ENCODE results near the gene ATP5PF.

Gene ATP5PF

DNA sequence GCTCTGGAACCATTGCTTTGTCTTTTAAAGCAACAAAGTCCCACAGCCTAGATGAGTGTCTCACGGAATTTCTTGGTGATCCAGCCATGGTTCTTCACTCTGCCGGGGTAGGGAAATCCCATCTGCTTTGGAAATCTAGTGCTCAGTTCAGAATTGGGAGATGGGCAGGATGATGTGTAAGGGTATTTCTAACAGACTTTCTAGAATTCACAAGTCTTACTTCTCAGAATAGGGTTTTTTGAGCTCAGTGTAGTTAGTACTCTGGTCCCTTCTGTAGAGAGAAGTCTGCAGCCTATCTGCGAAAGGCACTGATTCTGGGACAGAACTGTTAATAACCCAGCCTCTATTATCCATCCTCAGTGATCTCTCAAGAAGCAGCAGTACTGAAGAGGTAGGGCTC, 25.4 kb upstream of the ATP5PF start:
- Histone ChIP-seq H3K4me1 (ENCODE audit: insufficient read depth, insufficient read length) (no peaks in the 10 kb centered on the region), H3K4me3 (ENCODE audit: insufficient read length, low read depth) (no peak overlapping the region), H3K27me3 (ENCODE audit: insufficient read depth, insufficient read length) (no peaks in the 10 kb centered on the region), H3K36me3 (ENCODE audit: insufficient read depth, insufficient read length, low read length) (peaks cover 74% of the 10 kb centered on the region), H3K9ac (ENCODE audit: insufficient read length, low read depth) (no peak overlapping the region), H3K9me3 (ENCODE audit: insufficient read depth, low read length) (no peaks in the 10 kb centered on the region)
- no peak for TF ChIP-seq ZNF274 (IDR thresholded peaks at IDR 0.05; ENCODE audit: low read depth, low read length)
- no peak for TF ChIP-seq SUZ12 (IDR thresholded peaks at IDR 0.05; ENCODE audit: extremely low read depth, insufficient read depth, insufficient read length)
- TF ChIP-seq YY1 (IDR thresholded peaks at IDR 0.05; ENCODE audit: insufficient read depth, insufficient read length), result no peak
- DNase-seq (ENCODE audit: low read depth, low spot score), result no peak

DNA sequence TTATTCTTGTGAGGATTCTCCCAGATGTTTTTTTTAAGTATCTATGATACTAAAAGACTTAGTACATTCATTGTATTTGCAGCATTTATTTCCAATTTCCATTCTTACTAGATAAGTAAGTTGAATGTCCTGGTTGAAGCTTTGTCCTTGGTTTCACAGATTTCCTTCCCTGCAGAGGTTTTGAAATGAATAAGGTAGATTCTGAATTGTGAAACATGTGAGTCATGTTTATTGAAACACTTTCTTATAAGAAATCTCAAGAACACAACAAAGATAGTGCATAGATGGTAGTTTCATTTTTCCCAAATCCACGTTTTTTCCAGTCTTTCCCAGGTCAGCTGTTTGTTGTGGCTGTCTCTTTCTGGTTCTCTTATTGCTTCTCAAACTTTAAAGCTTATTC, 24.9 kb upstream of the ATP5PF start:
- no peak for DNase-seq (ENCODE audit: low read depth, low spot score)
- Histone ChIP-seq H3K9ac (ENCODE audit: insufficient read length, low read depth) (no peak overlapping the region), H3K9me3 (ENCODE audit: insufficient read depth, low read length) (no peaks in the 10 kb centered on the region), H3K4me1 (ENCODE audit: insufficient read depth, insufficient read length) (no peaks in the 10 kb centered on the region), H3K4me3 (ENCODE audit: insufficient read length, low read depth) (no peak overlapping the region), H3K27me3 (ENCODE audit: insufficient read depth, insufficient read length) (no peaks in the 10 kb centered on the region), H3K36me3 (ENCODE audit: insufficient read depth, insufficient read length, low read length) (peaks cover 74% of the 10 kb centered on the region)
- TF ChIP-seq YY1 (IDR thresholded peaks at IDR 0.05; ENCODE audit: insufficient read depth, insufficient read length) (no peak), ZNF274 (IDR thresholded peaks at IDR 0.05; ENCODE audit: low read depth, low read length) (no peak), SUZ12 (IDR thresholded peaks at IDR 0.05; ENCODE audit: extremely low read depth, insufficient read depth, insufficient read length) (no peak)

DNA sequence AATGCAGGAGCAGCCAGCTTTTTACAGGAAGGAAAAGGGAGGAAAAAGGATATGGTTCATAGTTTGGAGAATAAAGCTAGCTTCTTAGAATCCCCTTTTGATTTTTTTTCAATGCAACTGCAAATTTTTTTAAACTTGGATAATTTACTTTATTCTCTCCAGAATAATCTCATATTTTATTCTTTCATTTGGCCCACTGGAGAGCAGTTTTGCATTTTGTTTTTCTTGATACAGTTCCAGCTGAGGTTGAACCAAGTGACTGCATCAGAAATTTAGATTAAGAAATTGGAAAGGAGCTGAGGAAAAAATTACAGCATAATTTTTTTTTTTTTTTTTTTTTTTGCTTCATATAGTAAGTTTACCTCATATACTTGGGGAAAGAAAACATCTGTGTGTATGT, 22.8 kb upstream of the ATP5PF start:
- Histone ChIP-seq H3K36me3 (ENCODE audit: insufficient read depth, insufficient read length, low read length) (peaks cover 72% of the 10 kb centered on the region), H3K27me3 (ENCODE audit: insufficient read depth, insufficient read length) (no peaks in the 10 kb centered on the region), H3K9me3 (ENCODE audit: insufficient read depth, low read length) (no peaks in the 10 kb centered on the region), H3K4me3 (ENCODE audit: insufficient read length, low read depth) (no peak overlapping the region), H3K9ac (ENCODE audit: insufficient read length, low read depth) (no peak overlapping the region), H3K4me1 (ENCODE audit: insufficient read depth, insufficient read length) (no peaks in the 10 kb centered on the region)
- DNase-seq (ENCODE audit: low read depth, low spot score), result no peak
- TF ChIP-seq YY1 (IDR thresholded peaks at IDR 0.05; ENCODE audit: insufficient read depth, insufficient read length) (no peak), ZNF274 (IDR thresholded peaks at IDR 0.05; ENCODE audit: low read depth, low read length) (no peak), SUZ12 (IDR thresholded peaks at IDR 0.05; ENCODE audit: extremely low read depth, insufficient read depth, insufficient read length) (no peak)

DNA sequence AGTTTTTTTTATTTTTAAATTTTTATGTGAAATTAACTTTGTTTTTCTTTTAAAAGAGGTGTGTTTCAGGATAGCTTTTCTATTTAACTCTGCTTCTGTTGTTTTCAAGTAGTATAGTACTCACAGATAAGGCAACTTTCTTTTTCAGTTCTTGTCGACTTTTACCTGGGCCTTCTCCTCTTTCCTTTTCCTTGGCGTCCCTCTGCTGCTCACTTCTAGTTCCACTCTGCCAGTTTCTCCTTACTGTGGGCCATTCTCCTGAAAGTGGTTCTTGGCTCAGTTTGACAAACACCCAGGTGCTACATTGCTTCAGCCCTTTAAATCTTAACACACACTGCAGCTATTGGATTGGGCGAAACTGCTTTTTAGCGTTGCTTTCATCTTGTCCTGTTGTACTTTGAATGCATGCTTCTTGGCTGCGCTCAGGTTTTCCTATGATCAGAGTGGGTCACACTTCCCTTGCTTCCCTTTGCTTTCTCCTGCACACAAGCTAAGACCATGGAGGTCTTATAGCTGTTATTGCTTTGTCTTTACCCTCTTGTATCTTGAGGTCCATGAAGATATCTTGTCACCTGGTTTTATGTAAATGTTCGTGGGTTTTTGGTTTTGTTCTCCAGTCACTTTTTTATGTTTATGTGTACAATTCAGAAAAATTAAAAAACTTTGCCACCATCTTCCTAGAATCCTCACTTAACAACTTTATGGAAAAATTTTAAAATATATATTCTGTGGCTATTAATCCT, 21.7 kb upstream of the ATP5PF start:
- Histone ChIP-seq H3K4me3 (ENCODE audit: insufficient read length, low read depth) (no peak overlapping the region), H3K4me1 (ENCODE audit: insufficient read depth, insufficient read length) (no peaks in the 10 kb centered on the region), H3K36me3 (ENCODE audit: insufficient read depth, insufficient read length, low read length) (peaks cover 71% of the 10 kb centered on the region), H3K27me3 (ENCODE audit: insufficient read depth, insufficient read length) (no peaks in the 10 kb centered on the region), H3K9ac (ENCODE audit: insufficient read length, low read depth) (no peak overlapping the region), H3K9me3 (ENCODE audit: insufficient read depth, low read length) (no peaks in the 10 kb centered on the region)
- no peak for DNase-seq (ENCODE audit: low read depth, low spot score)
- no peak for TF ChIP-seq SUZ12 (IDR thresholded peaks at IDR 0.05; ENCODE audit: extremely low read depth, insufficient read depth, insufficient read length)
- no peak for TF ChIP-seq ZNF274 (IDR thresholded peaks at IDR 0.05; ENCODE audit: low read depth, low read length)
- TF ChIP-seq YY1 (IDR thresholded peaks at IDR 0.05; ENCODE audit: insufficient read depth, insufficient read length), result no peak

DNA sequence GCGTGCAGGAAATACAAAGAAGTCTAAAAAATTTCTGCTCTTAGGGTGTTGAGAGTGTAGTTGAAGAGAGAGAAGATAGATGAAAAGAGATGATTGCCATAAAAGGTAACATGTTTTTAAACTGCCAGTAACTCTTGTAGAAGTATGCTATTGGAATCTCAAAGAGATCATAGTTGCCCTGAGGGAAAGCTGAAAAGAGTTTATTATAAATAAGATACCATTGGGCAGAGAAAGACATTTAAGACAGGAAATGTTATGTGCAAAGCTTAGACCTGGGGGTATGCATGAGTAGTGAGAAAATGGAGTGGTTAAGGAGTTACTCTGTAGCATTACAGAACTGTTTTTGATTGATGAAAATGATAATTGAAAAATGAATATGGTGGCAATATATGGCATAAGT, 17.7 kb upstream of the ATP5PF start:
- DNase-seq (ENCODE audit: low read depth, low spot score), result no peak
- Histone ChIP-seq H3K9me3 (ENCODE audit: insufficient read depth, low read length) (no peaks in the 10 kb centered on the region), H3K36me3 (ENCODE audit: insufficient read depth, insufficient read length, low read length) (peaks cover 58% of the 10 kb centered on the region), H3K9ac (ENCODE audit: insufficient read length, low read depth) (no peak overlapping the region), H3K4me1 (ENCODE audit: insufficient read depth, insufficient read length) (no peaks in the 10 kb centered on the region), H3K4me3 (ENCODE audit: insufficient read length, low read depth) (no peak overlapping the region), H3K27me3 (ENCODE audit: insufficient read depth, insufficient read length) (no peaks in the 10 kb centered on the region)
- TF ChIP-seq ZNF274 (IDR thresholded peaks at IDR 0.05; ENCODE audit: low read depth, low read length), result no peak
- no peak for TF ChIP-seq SUZ12 (IDR thresholded peaks at IDR 0.05; ENCODE audit: extremely low read depth, insufficient read depth, insufficient read length)
- TF ChIP-seq YY1 (IDR thresholded peaks at IDR 0.05; ENCODE audit: insufficient read depth, insufficient read length), result no peak

DNA sequence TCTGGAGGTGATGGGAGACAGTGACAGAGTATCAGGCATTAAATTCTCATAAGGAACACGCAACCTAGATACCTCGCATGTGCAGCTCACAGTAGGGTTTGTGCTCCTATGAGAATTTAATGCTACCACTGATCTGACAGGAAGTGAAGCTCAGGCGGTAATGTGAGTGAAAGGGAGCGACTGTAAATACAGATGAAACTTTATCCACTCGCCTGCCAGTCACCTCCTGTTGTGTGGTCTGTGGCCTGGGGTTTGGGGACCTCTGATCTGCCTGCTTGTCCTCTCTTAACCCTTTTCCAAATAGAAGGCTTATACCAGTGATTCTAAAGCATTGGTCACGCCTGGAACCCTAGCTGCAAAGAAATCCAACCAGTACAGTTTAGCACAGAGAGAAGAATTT, 15.4 kb upstream of the ATP5PF start:
- no peak for DNase-seq (ENCODE audit: low read depth, low spot score)
- H3K4me1 ChIP-seq (ENCODE audit: insufficient read depth, insufficient read length), result no peaks in the 10 kb centered on the region
- no peak overlapping the region for H3K4me3 ChIP-seq (ENCODE audit: insufficient read length, low read depth)
- H3K36me3 ChIP-seq (ENCODE audit: insufficient read depth, insufficient read length, low read length), result peaks cover 60% of the 10 kb centered on the region
- TF ChIP-seq ZNF274 (IDR thresholded peaks at IDR 0.05; ENCODE audit: low read depth, low read length) (no peak), YY1 (IDR thresholded peaks at IDR 0.05; ENCODE audit: insufficient read depth, insufficient read length) (no peak), SUZ12 (IDR thresholded peaks at IDR 0.05; ENCODE audit: extremely low read depth, insufficient read depth, insufficient read length) (no peak)
- H3K9ac ChIP-seq (ENCODE audit: insufficient read length, low read depth), result no peak overlapping the region
- no peaks in the 10 kb centered on the region for H3K27me3 ChIP-seq (ENCODE audit: insufficient read depth, insufficient read length)
- no peaks in the 10 kb centered on the region for H3K9me3 ChIP-seq (ENCODE audit: insufficient read depth, low read length)

DNA sequence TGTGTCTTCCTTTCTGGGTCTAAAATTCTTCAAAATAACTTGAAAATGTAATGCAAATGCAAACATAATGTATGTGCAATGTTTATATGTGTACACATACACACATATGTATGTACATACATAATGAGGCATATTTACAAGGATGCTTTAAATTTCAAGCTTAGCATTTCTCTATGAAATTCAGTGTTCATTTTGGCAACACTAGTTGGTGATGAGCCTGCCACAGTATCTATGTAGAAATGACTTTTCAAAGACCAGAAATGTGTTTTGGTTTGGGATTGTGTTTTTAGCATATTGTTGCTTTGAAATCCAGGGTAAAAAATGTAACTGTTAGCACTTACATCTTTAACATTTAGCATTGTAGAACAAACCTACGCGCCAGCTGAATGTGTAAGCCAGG, 10.2 kb upstream of the ATP5PF start:
- Histone ChIP-seq H3K4me3 (ENCODE audit: insufficient read length, low read depth) (no peak overlapping the region), H3K4me1 (ENCODE audit: insufficient read depth, insufficient read length) (no peaks in the 10 kb centered on the region), H3K9me3 (ENCODE audit: insufficient read depth, low read length) (no peaks in the 10 kb centered on the region), H3K9ac (ENCODE audit: insufficient read length, low read depth) (no peak overlapping the region), H3K27me3 (ENCODE audit: insufficient read depth, insufficient read length) (no peaks in the 10 kb centered on the region), H3K36me3 (ENCODE audit: insufficient read depth, insufficient read length, low read length) (peaks cover 37% of the 10 kb centered on the region)
- TF ChIP-seq ZNF274 (IDR thresholded peaks at IDR 0.05; ENCODE audit: low read depth, low read length) (no peak), YY1 (IDR thresholded peaks at IDR 0.05; ENCODE audit: insufficient read depth, insufficient read length) (no peak), SUZ12 (IDR thresholded peaks at IDR 0.05; ENCODE audit: extremely low read depth, insufficient read depth, insufficient read length) (no peak)
- DNase-seq (ENCODE audit: low read depth, low spot score), result no peak

Data from NT2/D1 (cell line).